ENCODE results near the gene ARHGEF2. TPM values are rescaled to one million over a fixed set of nuclear protein-coding genes. Genes with fewer than 3 reads are reported as not detected.

ARHGEF2 gene
- total RNA-seq, 1 experiment from 2014 or later = 69.5 TPM

DNA sequence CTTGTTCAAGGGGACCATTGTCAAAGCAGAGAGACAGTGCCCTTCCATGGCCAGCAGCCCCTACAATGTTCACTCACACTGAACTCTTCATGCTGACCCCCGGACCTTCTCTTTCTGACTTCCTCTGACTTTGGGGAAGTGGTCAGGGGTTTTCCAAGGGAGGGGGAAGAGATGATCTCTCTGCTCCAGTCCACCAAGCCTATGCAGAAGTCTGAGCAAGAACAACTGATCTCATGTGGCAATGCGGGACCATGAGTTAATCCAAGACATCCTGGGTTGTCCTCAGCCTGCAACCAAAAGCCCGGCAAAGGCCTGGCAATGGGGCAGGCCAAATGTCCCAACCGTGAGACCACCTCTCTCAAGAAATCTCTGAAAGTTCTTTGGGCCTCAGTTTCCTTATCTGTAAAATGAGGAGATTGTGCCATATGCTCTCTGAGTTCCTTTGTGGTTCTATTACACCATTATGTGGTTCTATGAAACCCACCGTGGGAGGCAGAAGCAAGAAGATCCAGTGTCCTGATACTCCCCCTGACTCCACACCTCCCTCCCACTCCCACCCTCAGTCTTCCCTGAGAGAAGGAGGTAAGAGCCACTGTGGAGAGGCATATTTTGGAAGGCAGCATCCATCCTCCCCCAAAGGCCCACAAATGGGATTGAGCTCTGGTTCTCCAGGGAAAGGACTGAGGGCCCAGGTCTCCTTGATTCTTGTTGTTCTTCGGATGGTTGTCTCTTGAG, 11.8 kb upstream of the ARHGEF2 start:
- ChIA-PET CTCF (interaction anchor here (0.5 to 4.8 kb wide), 51 partner anchors 9 to 1878 kb away, joined by 3 to 122 read pairs (median 5); partner anchors contain the start of genes ARHGEF2, GON4L, KHDC4 and MEX3A), POLR2A (interaction anchor here (1.0 kb wide), 3 partner anchors 12 to 22 kb away, joined by 3 to 9 read pairs (median 4); partner anchors contain the start of gene ARHGEF2)
- peaks cover 15% of the 10 kb centered on the region for H3K9me3 Mint-ChIP-seq
- ATAC-seq (no peak), DNase-seq (ENCODE audit: low spot score) (no peak)
- no peak overlapping the region for H3K4me3 Mint-ChIP-seq
- TF ChIP-seq JAZF1 (CRISPR knock-in tag; IDR thresholded peaks at IDR 0.05) (no peak), PRRX2 (CRISPR knock-in tag; IDR thresholded peaks at IDR 0.05) (no peak), FOXK1 (CRISPR knock-in tag; IDR thresholded peaks at IDR 0.05) (no peak), TCF7 (CRISPR knock-in tag; IDR thresholded peaks at IDR 0.05; ENCODE audit: low read depth) (no peak), TEAD1 (CRISPR knock-in tag; IDR thresholded peaks at IDR 0.05) (no peak), NR1H2 (CRISPR knock-in tag; IDR thresholded peaks at IDR 0.05) (no peak), FOXJ3 (CRISPR knock-in tag; IDR thresholded peaks at IDR 0.05; ENCODE audit: borderline replicate concordance) (no peak), GRHL2 (CRISPR knock-in tag; IDR thresholded peaks at IDR 0.05; ENCODE audit: insufficient replicate concordance, severe bottlenecking) (no peak), ZNF396 (CRISPR knock-in tag; IDR thresholded peaks at IDR 0.05; ENCODE audit: borderline replicate concordance) (no peak), EMX1 (CRISPR knock-in tag; IDR thresholded peaks at IDR 0.05) (no peak), NFYB (CRISPR knock-in tag; conservative IDR thresholded peaks at IDR 0.05; ENCODE audit: low read depth) (no peak), ZNF416 (CRISPR knock-in tag; IDR thresholded peaks at IDR 0.05) (no peak)
- TF ChIP-seq, protein P1, sequence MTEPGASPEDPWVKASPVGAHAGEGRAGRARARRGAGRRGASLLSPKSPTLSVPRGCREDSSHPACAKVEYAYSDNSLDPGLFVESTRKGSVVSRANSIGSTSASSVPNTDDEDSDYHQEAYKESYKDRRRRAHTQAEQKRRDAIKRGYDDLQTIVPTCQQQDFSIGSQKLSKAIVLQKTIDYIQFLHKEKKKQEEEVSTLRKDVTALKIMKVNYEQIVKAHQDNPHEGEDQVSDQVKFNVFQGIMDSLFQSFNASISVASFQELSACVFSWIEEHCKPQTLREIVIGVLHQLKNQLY (CRISPR knock-in tag; IDR thresholded peaks at IDR 0.05) = no peak
- TF ChIP-seq, protein P2, sequence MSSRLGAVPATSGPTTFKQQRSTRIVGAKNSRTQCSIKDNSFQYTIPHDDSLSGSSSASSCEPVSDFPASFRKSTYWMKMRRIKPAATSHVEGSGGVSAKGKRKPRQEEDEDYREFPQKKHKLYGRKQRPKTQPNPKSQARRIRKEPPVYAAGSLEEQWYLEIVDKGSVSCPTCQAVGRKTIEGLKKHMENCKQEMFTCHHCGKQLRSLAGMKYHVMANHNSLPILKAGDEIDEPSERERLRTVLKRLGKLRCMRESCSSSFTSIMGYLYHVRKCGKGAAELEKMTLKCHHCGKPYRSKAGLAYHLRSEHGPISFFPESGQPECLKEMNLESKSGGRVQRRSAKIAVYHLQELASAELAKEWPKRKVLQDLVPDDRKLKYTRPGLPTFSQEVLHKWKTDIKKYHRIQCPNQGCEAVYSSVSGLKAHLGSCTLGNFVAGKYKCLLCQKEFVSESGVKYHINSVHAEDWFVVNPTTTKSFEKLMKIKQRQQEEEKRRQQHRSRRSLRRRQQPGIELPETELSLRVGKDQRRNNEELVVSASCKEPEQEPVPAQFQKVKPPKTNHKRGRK (CRISPR knock-in tag; IDR thresholded peaks at IDR 0.05; ENCODE audit: borderline replicate concordance) = no peak
- H3K36me3 Mint-ChIP-seq = peaks cover 6% of the 10 kb centered on the region
- H3K27ac Mint-ChIP-seq = no peak overlapping the region
- H3K4me1 Mint-ChIP-seq = peaks cover 23% of the 10 kb centered on the region
- H3K27me3 Mint-ChIP-seq (ENCODE audit: low read depth) = no peaks in the 10 kb centered on the region; the same call in 1 of the 2 replicates

DNA sequence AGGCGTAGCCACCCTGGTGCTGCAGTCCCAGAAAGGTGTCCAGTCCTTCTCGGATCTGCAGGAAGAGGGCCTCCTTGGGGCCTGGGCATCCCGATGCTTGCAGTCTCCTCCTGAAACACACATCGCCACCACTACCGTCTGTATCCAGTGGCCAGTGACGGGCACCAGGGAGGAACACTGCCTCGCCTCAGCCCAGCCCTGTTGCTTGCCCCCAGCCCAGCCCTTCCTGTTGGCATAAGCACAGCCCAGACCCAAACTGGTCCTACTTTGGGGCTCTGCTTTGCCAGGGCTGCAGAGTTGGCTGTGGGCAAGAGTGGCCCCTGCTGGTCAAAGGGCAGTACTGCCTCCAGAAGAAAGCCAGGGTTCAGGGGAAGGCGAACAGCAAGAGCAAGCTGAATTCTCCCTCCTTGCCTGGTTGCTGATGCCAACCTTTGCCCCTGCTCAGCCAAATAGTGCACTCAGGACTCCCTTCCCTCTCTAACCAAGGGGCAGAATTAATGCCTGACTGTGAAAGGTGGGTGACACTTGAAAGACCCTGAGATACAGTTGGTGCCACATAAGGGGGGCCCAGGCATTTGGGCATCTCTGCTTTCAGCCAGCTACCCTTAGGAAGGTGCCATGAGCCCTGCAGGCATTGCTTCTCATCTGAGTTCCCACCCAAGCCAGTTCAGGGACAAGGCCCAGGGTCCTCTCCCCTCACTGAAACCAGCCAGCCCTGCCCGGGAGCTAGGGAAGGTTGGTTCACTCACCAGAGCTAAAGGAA, 11.1 kb upstream of the ARHGEF2 start:
- ATAC-seq = peak; percentile 84
- Mint-ChIP-seq H3K9me3 (peaks cover 15% of the 10 kb centered on the region), H3K36me3 (peaks cover 6% of the 10 kb centered on the region), H3K27me3 (ENCODE audit: low read depth) (no peaks in the 10 kb centered on the region; the same call in 1 of the 2 replicates), H3K27ac (no peak overlapping the region), H3K4me1 (peaks cover 27% of the 10 kb centered on the region), H3K4me3 (no peak overlapping the region)
- ChIA-PET CTCF (interaction anchor here (0.5 to 4.8 kb wide), 50 partner anchors 10 to 1877 kb away, joined by 3 to 122 read pairs (median 5); partner anchors contain the start of genes ARHGEF2, GON4L, KHDC4 and MEX3A), POLR2A (interaction anchor here (1.0 kb wide), 3 partner anchors 11 to 22 kb away, joined by 3 to 9 read pairs (median 4); partner anchors contain the start of gene ARHGEF2)
- peak; percentile 82 for DNase-seq (ENCODE audit: low spot score)
- TF ChIP-seq, protein P3, sequence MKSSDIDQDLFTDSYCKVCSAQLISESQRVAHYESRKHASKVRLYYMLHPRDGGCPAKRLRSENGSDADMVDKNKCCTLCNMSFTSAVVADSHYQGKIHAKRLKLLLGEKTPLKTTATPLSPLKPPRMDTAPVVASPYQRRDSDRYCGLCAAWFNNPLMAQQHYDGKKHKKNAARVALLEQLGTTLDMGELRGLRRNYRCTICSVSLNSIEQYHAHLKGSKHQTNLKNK (CRISPR knock-in tag; IDR thresholded peaks at IDR 0.05) = no peak
- no peak for TF ChIP-seq ZNF416 (CRISPR knock-in tag; IDR thresholded peaks at IDR 0.05)
- 0 out of 2 replicates have a peak, but pooled peaks have one; percentile 31 for TF ChIP-seq KAT7 (CRISPR knock-in tag; IDR thresholded peaks at IDR 0.05; ENCODE audit: borderline replicate concordance)
- TF ChIP-seq NFYB (CRISPR knock-in tag; conservative IDR thresholded peaks at IDR 0.05; ENCODE audit: low read depth) = no peak
- no peak for TF ChIP-seq ZNF671 (CRISPR knock-in tag; IDR thresholded peaks at IDR 0.05)
- TF ChIP-seq, protein P4, sequence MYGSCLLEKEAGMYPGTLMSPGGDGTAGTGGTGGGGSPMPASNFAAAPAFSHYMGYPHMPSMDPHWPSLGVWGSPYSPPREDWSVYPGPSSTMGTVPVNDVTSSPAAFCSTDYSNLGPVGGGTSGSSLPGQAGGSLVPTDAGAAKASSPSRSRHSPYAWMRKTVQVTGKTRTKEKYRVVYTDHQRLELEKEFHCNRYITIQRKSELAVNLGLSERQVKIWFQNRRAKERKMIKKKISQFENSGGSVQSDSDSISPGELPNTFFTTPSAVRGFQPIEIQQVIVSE (CRISPR knock-in tag; IDR thresholded peaks at IDR 0.05; ENCODE audit: borderline replicate concordance) = no peak
- no peak for TF ChIP-seq FOXJ3 (CRISPR knock-in tag; IDR thresholded peaks at IDR 0.05; ENCODE audit: borderline replicate concordance)
- no peak for TF ChIP-seq ZNF263 (CRISPR knock-in tag; IDR thresholded peaks at IDR 0.05; ENCODE audit: low read depth)
- TF ChIP-seq, protein P5, sequence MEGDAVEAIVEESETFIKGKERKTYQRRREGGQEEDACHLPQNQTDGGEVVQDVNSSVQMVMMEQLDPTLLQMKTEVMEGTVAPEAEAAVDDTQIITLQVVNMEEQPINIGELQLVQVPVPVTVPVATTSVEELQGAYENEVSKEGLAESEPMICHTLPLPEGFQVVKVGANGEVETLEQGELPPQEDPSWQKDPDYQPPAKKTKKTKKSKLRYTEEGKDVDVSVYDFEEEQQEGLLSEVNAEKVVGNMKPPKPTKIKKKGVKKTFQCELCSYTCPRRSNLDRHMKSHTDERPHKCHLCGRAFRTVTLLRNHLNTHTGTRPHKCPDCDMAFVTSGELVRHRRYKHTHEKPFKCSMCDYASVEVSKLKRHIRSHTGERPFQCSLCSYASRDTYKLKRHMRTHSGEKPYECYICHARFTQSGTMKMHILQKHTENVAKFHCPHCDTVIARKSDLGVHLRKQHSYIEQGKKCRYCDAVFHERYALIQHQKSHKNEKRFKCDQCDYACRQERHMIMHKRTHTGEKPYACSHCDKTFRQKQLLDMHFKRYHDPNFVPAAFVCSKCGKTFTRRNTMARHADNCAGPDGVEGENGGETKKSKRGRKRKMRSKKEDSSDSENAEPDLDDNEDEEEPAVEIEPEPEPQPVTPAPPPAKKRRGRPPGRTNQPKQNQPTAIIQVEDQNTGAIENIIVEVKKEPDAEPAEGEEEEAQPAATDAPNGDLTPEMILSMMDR (IDR thresholded peaks at IDR 0.05) = peak; percentile 99
- no peak for TF ChIP-seq SOX15 (CRISPR knock-in tag; IDR thresholded peaks at IDR 0.05)
- TF ChIP-seq TEAD4 (CRISPR knock-in tag; IDR thresholded peaks at IDR 0.05) = no peak
- no peak for TF ChIP-seq NR2C2 (CRISPR knock-in tag; IDR thresholded peaks at IDR 0.05)
- TF ChIP-seq FOXK1 (CRISPR knock-in tag; IDR thresholded peaks at IDR 0.05) = no peak
- no peak for TF ChIP-seq ZNF232 (CRISPR knock-in tag; IDR thresholded peaks at IDR 0.05)
- no peak for TF ChIP-seq ATF1 (CRISPR knock-in tag; IDR thresholded peaks at IDR 0.05)
- TF ChIP-seq, protein P6, sequence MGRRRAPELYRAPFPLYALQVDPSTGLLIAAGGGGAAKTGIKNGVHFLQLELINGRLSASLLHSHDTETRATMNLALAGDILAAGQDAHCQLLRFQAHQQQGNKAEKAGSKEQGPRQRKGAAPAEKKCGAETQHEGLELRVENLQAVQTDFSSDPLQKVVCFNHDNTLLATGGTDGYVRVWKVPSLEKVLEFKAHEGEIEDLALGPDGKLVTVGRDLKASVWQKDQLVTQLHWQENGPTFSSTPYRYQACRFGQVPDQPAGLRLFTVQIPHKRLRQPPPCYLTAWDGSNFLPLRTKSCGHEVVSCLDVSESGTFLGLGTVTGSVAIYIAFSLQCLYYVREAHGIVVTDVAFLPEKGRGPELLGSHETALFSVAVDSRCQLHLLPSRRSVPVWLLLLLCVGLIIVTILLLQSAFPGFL (CRISPR knock-in tag; IDR thresholded peaks at IDR 0.05; ENCODE audit: borderline replicate concordance) = no peak
- TF ChIP-seq CREM (CRISPR knock-in tag; IDR thresholded peaks at IDR 0.05) = no peak
